ENCODE measurements around the gene SDHB. TPM values are rescaled to one million over a fixed set of nuclear protein-coding genes. Genes with fewer than 3 reads are reported as not detected.

SDHB gene
- polyA plus RNA-seq, 1 donor (not counting 4 experiments of a cell fraction or from before 2014, with no cell fraction given): 228 TPM

DNA sequence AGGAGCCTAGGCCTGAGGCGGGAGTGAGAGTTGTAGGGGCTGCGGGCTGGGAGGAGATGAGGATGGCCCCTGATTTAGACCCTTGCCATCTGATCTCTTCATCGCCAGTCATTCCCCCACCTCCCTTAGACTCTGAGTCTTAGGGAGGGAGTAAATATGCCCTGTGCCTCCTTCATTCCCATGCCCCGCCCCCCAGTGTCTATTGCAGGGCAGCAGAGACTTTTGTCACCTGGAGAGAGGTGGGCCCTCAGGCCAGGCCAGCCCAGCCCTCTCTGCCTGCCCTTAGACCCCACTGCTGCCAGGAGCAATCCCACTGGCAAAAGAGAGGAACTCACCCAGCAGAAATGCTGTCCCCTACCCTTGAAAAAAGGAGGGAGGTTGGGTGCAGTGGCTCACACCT is 70.2 kb downstream of the SDHB start:
- no peak for TF ChIP-seq EZH2 (IDR thresholded peaks at IDR 0.05; ENCODE audit: low read length)
- Histone ChIP-seq H3K79me2 (ENCODE audit: control insufficient read depth, insufficient read depth, low read length) (peaks cover 11% of the 10 kb centered on the region), H3K27ac (ENCODE audit: control insufficient read depth, insufficient read depth, low read length) (no peak overlapping the region), H3K9me1 (ENCODE audit: control insufficient read depth, extremely low read depth, insufficient read depth, low read length) (no peaks in the 10 kb centered on the region), H3K4me2 (ENCODE audit: control insufficient read depth, extremely low read depth, insufficient read depth, low read depth, low read length) (no peak overlapping the region), H3K4me1 (ENCODE audit: control insufficient read depth, extremely low read depth, insufficient read depth, low read length) (peaks cover 37% of the 10 kb centered on the region), H2AFZ (ENCODE audit: control insufficient read depth, low read length) (no peak overlapping the region), H3K36me3 (ENCODE audit: control insufficient read depth in 2 of 2, extremely low read depth in 1 of 2, insufficient read depth in 2 of 2, low read length in 2 of 2) (peaks cover 9 to 16% of the 10 kb centered on the region in 2 experiments), H3K9ac (ENCODE audit: control insufficient read depth, extremely low read depth, insufficient read depth, low read length) (no peak overlapping the region), H3K9me3 (ENCODE audit: control insufficient read depth, low read depth, low read length) (no peaks in the 10 kb centered on the region), H4K20me1 (ENCODE audit: control insufficient read depth, extremely low read depth, insufficient read depth, low read length) (no peaks in the 10 kb centered on the region), H3K27me3 (ENCODE audit: control insufficient read depth, extremely low read depth, insufficient read depth, low read length) (no peaks in the 10 kb centered on the region), H3K4me3 (ENCODE audit: control insufficient read depth in 2 of 3, extremely low read depth in 1 of 3, insufficient read depth in 2 of 3, low read depth in 1 of 3, low read length in 3 of 3) (no peak overlapping the region)
- dilution Hi-C loops (cut with MboI; ENCODE audit: extremely low pct_ligation_motif_present, low sequenced_read_pairs): no loop called here
- no peak for FAIRE-seq
- DNase-seq (ENCODE audit: low read depth, low spot score): no peak

DNA sequence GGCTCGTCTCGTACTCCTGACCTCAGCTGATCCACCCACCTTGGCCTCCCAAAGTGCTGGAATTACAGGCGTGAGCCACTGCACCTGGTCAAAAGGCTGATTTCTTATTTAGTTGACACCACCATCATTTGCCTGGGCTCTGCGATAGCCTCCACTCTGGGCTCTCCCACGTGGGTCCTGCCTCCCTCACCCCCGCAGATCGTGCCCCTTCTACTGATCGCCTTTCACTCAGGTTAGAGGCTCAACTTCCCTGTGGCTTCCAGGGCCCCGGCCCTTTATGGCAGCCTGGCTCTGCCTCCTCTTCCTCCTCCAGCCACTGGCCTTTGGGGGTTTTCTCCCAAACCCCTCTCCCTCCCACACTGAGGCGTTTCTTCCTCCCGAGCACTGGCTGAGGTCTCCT is 70.9 kb downstream of the SDHB start:
- dilution Hi-C loops (cut with MboI; ENCODE audit: extremely low pct_ligation_motif_present, low sequenced_read_pairs): no loop called here

More for the DNA sequence above, 70.9 kb downstream of the SDHB start:
- FAIRE-seq (no peak), DNase-seq (ENCODE audit: low read depth, low spot score) (no peak)
- H3K9me3 ChIP-seq (ENCODE audit: control insufficient read depth, low read depth, low read length): no peaks in the 10 kb centered on the region
- no peaks in the 10 kb centered on the region for H4K20me1 ChIP-seq (ENCODE audit: control insufficient read depth, extremely low read depth, insufficient read depth, low read length)
- H3K27me3 ChIP-seq (ENCODE audit: control insufficient read depth, extremely low read depth, insufficient read depth, low read length): no peaks in the 10 kb centered on the region
- H3K27ac ChIP-seq (ENCODE audit: control insufficient read depth, insufficient read depth, low read length): no peak overlapping the region
- no peak overlapping the region for H3K4me2 ChIP-seq (ENCODE audit: control insufficient read depth, extremely low read depth, insufficient read depth, low read depth, low read length)
- no peak for TF ChIP-seq EZH2 (IDR thresholded peaks at IDR 0.05; ENCODE audit: low read length)
- TF ChIP-seq, protein P1, sequence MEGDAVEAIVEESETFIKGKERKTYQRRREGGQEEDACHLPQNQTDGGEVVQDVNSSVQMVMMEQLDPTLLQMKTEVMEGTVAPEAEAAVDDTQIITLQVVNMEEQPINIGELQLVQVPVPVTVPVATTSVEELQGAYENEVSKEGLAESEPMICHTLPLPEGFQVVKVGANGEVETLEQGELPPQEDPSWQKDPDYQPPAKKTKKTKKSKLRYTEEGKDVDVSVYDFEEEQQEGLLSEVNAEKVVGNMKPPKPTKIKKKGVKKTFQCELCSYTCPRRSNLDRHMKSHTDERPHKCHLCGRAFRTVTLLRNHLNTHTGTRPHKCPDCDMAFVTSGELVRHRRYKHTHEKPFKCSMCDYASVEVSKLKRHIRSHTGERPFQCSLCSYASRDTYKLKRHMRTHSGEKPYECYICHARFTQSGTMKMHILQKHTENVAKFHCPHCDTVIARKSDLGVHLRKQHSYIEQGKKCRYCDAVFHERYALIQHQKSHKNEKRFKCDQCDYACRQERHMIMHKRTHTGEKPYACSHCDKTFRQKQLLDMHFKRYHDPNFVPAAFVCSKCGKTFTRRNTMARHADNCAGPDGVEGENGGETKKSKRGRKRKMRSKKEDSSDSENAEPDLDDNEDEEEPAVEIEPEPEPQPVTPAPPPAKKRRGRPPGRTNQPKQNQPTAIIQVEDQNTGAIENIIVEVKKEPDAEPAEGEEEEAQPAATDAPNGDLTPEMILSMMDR (optimal IDR thresholded peaks at IDR 0.05 in 1 of 3, IDR thresholded peaks at IDR 0.05 in 1 of 3, conservative IDR thresholded peaks at IDR 0.05 in 1 of 3; ENCODE audit: extremely low read depth in 1 of 3, insufficient read depth in 2 of 3, low read length in 3 of 3): no peak
- H3K4me3 ChIP-seq (ENCODE audit: control insufficient read depth in 2 of 3, extremely low read depth in 1 of 3, insufficient read depth in 2 of 3, low read depth in 1 of 3, low read length in 3 of 3): no peak overlapping the region
- no peaks in the 10 kb centered on the region for H3K9me1 ChIP-seq (ENCODE audit: control insufficient read depth, extremely low read depth, insufficient read depth, low read length)
- no peak overlapping the region for H3K9ac ChIP-seq (ENCODE audit: control insufficient read depth, extremely low read depth, insufficient read depth, low read length)
- H3K36me3 ChIP-seq (ENCODE audit: control insufficient read depth in 2 of 2, extremely low read depth in 1 of 2, insufficient read depth in 2 of 2, low read length in 2 of 2): peaks cover 11 to 16% of the 10 kb centered on the region in 2 experiments
- H3K4me1 ChIP-seq (ENCODE audit: control insufficient read depth, extremely low read depth, insufficient read depth, low read length): peaks cover 41% of the 10 kb centered on the region
- H2AFZ ChIP-seq (ENCODE audit: control insufficient read depth, low read length): no peak overlapping the region
- peaks cover 18% of the 10 kb centered on the region for H3K79me2 ChIP-seq (ENCODE audit: control insufficient read depth, insufficient read depth, low read length)

All from keratinocyte (primary cell).